ENCODE data around the gene COX5A. TPM values are rescaled to one million over a fixed set of nuclear protein-coding genes. Genes with fewer than 3 reads are reported as not detected.
A peak's percentile ranks its signal among the peaks of the same experiment; 100 is the strongest.
"Not testable (repeated sequence)": the region's sequence is repeated elsewhere in the genome, so short reads cannot be mapped to it uniquely, and the experiment has no call there.

Gene COX5A
- total RNA-seq, 1 donor from 2014 or later, result 71.7 TPM

DNA sequence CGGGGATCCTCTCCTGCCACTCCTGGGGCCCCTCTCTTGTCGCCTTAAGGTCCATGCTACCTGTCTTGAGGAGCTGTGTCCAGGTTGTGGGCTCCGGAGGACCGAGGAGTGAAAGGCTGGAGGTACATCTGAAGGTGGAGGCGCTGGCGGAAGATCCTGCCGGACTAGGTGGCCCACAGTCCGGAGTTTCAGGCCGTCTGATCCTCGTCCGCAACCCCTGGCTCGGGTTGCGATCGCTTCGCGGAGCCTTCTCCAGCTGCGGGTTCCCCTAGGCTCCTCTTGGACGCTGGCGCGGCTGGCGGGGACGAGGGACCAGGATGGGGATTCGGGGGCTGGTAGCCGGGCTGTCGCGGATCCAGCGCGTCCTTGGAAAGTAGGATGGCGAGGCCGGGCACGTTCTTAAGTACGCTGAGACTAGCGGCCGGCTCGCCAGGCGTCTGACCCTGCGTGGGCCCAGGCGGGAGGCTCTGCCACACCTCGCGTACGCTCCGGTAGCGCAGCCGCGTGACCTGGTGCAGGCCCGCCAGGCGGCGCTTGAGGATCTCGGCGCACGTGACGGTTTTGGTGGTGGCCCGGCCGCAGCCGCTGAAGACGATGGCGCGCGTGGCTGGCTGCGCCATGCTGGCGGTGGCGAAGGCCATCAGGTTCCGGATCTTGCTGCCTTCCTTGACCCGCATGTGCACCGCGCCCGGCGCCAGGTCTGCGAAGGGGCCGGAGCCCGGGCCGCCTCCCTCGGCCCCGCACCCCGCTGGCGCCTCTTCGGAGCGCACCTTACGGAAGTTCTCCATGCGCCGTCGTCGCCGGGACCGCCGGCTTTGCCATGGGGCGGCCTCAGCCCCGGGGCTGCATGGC, 18.1 kb upstream of the COX5A start:
- DNase-seq (ENCODE audit: low read depth), result no peak

DNA sequence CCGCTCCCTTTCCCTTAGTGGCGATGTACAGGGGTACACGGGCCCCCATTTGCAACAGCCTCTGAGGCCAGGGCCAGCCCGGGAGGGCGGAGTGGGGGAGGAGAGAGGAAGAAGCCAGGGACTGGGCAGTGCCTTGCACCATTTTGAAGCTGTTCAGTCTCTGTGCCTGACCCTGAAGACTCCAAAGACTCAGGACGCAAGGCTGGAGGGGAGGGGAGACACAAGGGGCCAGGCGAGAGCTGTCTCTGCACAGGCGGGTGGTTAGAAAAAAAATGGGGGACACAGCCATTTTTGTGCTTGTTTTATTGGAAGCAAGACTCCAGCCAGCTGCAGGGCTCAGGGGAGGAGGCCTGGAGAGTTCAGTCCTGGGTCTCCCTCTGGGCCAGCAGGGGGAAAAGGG, 17.1 kb upstream of the COX5A start:
- DNase-seq (ENCODE audit: low read depth), result no peak

DNA sequence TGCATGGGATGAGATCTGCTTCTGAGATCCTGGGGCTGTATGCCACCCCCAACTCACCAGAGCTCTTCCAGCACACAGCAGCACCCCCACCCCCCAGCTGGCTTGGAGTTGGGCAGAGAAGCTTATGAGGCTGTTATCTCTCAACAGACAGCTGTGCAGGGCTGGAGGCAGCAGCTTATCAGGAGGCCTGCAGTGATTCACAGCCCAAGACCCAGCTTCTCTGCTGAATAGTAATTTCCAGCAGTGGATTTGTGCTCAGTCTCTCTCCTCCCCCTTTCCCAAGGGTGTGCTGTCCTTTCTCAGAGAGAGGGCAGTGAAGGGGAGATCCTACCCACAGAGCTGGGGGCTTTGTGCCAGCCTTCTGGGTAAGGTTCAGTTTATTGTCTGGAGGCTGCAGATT, 16.6 kb upstream of the COX5A start:
- no peak for DNase-seq (ENCODE audit: low read depth)

DNA sequence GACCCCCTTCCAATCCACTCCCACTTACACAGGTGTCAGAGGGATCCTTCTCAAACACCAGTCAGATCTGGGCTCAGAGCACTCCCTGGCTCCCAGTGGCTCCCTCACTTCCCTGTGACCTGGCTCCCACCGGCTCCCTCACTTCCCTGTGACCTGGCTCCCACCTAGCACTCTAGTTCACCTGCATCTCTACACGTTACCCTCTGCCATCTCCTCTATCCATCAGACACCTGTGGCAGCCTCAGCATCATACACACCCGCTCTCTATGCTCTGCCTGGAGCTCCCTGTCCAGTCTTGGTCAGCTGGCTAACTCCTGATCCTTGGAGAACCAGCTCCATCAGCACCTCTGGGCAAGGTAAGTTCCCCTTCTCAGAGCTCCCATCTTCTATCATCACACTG, 13.1 kb upstream of the COX5A start:
- DNase-seq (ENCODE audit: low read depth), result no peak

DNA sequence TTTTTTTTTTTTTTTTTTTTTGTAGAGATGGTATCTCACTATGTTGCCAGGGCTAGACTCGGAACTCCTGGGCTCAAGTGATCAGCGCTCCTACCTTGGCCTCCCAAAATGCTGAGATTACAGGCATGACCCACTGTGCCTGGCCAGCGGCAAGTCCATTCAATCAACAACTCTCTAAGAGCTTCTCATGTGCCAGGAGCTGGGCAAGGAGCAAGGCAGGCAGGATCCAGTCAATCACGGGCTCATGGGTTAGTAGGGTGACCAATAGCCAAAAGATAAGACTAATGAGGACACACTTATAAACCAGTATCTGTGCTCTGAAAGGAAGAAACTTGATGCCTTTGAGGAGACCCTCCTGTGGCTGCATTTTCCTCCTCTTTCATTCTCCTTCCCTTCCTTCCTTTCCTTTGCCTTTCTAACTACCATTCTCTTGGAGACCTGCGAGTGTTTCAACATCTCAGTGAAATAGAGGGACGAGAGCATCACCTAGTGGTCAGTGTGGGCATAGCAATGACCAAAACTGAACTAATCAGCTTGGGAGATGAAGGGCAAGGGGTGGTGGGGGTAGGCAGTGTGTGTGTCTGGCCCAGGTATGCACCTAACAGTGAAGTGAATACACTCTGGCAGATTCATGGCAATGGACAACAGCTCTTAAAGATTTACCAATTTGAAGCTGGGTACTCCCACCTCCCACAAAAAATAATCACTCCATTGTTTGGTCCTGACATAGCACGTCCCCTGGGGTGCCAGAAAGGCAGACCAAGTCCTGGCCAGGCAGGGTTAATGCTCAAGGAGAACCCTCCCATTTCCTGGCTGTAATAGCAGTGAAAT, 12.4 kb upstream of the COX5A start:
- peak; percentile 66 for DNase-seq (ENCODE audit: low read depth)

DNA sequence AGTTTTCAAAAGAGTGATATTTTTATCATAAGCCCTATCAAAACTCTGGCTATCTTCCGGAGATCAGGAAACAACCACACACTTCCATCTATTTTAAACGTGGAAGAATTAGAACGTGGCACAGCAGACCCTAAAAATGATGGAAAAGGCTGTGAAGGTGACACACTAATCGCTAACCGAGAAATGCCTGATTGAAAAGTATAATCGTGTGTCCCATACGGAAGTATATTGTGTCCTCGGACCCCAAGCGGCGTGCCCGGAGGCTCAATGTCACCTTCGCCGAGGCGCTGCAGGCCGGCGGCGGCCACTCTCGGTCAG, 642 bp downstream of the COX5A start:
- no peak for DNase-seq (ENCODE audit: low read depth)

DNA sequence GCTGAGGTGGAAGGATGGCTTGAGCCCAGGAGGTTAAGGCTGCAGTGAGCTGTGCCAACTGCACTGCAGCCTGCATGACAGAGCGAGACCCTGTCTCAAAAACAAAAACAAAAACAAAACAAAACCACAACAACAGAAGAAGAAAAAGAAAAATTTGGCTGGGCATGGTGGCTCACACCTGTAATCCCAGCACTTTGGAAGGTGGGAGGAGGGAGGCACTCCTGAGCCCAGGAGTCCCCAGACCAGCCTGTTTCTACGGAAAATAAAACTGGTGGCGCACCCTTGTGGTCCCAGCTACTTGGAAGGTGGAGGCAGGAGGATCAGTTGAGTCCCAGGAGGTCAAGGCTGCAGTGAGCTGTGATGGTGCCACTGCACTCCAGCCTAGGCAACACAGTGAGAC, 2.7 kb downstream of the COX5A start:
- DNase-seq (ENCODE audit: low read depth), result not testable (repeated sequence)

DNA sequence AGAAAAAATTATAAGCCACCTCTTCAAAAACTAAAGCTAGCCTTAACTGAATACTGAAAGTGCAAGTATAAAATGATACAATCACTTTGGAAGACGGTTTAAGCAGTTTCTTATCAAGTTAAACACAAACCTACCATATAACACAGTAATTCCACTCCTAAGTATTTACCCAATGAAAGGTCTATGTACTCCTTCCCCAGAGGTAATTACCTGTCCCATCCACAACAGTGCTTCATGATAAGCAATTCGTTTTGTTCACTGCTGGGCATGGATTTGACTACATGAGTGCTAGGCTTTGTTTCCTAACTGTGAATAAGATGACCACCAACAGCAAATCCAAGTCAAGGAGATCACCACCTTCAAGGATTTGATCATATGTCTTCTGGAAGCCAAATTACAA, 4.3 kb downstream of the COX5A start:
- no peak for DNase-seq (ENCODE audit: low read depth)

DNA sequence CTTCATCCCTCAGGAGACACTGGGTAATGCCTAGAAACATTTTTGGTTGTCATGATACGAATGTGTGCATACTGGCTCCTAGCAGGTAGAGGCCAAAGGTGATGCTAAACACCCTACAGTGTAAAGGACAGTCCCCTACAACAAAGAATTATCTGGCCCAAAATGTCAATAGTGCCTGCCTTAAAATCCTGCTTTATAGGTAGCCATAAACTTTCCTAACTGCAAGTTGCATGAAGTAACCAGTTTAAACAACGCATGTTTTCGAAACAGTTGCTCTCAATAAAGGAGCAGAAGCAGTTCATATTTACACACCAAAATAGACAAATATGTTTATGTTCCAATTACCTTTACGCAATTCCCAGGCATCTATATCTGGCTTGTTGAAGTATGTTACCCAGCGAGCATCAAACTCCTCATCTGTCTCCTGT, 9.1 kb downstream of the COX5A start:
- no peak for DNase-seq (ENCODE audit: low read depth)

DNA sequence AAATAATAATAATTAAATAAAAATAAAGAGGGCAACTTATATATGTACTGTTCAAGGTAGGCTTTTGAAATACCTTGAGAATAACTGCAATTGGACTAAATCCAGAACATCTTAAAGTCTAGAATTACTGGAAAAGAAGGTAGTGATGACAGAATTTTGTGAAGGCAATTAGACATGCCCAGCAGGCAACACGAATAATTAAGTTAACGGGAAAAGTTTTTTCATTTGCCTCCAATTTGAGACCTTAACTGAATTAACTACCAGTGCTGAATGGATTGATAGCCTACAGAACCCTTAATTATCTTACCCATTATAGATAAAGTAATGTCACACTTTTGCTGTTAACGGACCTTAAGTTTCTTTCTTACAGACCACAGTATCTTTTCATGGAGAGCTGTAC, 13.3 kb downstream of the COX5A start:
- no peak for DNase-seq (ENCODE audit: low read depth)

DNA sequence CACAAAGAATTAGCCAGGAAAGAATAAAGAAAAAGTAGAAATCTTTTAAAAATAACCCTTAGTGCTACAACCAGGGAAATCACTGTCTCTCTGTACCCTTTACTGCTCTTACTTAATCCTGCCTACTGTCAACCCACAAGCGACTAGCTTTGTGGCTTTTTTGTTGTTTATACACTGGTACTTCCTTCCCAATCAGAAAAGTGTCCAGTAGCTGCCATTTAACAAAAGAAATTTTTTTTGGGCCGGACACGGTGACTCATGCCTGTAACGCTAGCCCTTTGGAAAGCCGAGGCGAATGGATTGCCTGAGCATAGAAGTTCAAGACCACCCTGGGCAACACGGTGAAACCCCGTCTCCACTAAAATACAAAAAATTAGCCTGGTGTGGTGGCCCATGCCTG, 17.4 kb downstream of the COX5A start:
- DNase-seq (ENCODE audit: low read depth), result no peak

DNA sequence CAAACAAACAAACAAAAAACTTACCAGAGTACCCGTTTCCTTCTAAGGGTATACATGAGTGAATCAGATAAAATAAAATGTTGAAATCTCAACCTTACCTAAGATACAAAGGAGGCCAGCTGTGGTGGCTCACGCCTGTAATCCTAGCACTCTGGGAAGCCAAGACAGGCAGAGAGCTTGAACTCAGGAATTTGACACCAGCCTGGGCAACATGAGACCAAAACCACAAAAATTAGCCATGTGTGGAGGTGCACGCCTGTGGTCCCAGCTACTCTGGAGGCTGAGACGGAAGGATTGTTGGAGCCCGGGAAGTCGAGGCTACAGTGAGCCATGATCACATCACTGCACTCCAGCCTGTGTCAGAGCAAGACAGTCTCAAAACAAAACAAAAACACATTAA, 20.2 kb downstream of the COX5A start:
- DNase-seq (ENCODE audit: low read depth), result no peak

DNA sequence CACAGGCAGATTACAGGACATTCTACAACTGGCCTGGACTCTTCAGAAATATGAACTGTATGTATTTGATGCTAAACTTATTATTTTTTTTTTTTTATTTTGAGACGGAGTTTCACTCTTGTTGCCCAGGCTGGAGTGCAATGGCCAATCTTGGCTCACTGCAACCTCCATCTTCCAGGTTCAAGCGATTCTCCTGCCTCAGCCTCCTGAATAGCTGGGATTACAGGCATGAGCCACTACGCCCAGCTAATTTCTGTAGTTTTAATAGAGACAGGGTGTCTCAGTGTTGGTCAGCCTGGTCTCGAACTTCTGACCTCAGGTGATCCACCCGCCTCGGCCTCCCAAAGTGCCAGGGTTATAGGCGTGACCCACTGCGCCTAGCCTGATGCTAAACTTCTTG, 24.1 kb downstream of the COX5A start:
- DNase-seq (ENCODE audit: low read depth), result not testable (repeated sequence)

DNA sequence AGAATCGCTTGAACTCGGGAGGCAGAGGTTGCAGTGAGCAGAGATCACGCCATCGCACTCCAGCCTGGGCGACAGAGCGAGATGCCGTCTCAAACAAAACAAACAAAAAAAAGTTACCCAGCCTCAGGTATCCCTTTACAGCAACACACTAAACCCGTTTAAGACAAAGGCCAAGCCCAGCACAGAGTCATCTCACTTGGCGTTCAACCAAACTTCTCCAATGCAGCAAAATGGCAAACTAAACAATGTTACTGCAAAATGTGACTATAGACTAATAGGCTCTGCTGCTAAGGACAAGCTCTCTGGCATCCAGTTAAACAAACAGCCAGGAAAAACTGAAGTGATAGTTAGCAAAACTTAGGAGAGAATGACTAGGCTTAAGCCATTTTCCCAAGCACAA, 24.8 kb downstream of the COX5A start:
- no peak for DNase-seq (ENCODE audit: low read depth)

DNA sequence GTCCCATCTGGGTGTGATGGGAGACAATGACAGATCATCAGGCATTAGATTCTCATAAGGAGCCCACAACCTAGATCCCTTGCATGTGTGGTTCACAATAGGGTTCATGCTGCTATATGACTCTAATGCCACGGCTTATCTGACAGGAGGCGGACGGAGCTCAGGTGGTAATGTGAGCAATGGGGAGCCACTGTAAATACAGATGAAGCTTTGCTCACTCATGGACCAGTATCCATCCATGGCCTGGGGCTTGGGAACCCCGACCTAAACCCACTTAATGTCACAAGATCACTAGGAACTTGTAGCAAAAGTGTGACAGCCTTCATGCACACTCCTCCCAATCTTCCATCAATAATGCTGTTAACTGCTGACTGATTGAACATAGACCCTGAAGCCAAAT, 29.2 kb downstream of the COX5A start:
- no peak for DNase-seq (ENCODE audit: low read depth)

DNA sequence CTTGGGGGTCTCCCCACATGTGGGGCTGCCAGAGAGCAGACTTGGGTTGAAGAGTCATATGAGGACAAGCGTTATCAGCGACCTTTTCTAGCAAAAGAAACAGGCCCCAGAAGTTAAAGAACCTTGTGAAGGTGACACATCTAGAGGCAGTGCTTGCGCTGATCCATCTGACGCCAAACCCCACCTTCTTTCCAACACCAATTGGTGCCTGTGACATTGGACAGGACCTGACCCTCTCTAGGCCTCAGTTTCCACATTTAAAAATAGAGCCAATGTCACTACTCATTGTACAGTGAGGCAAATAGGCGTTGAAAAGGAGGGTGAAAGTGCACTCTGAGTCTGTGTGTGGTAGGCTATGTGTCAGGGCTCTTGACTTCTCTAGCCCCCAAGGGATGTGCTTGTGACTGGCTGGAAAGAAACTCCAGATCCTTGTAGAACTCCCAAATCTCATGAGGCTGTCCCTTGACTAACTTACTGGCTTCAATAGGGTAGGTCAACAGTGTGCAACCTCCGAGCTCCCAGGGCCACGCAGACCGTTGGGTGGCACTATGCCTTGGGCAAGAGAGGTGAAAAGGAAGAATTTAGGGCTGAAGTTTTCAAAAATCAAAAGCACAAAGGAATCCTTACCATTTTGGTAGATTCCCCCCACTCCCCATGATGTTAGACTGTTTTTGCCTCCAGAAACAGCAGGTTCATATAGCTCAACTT, 30.6 kb downstream of the COX5A start:
- DNase-seq (ENCODE audit: low read depth), result no peak

DNA sequence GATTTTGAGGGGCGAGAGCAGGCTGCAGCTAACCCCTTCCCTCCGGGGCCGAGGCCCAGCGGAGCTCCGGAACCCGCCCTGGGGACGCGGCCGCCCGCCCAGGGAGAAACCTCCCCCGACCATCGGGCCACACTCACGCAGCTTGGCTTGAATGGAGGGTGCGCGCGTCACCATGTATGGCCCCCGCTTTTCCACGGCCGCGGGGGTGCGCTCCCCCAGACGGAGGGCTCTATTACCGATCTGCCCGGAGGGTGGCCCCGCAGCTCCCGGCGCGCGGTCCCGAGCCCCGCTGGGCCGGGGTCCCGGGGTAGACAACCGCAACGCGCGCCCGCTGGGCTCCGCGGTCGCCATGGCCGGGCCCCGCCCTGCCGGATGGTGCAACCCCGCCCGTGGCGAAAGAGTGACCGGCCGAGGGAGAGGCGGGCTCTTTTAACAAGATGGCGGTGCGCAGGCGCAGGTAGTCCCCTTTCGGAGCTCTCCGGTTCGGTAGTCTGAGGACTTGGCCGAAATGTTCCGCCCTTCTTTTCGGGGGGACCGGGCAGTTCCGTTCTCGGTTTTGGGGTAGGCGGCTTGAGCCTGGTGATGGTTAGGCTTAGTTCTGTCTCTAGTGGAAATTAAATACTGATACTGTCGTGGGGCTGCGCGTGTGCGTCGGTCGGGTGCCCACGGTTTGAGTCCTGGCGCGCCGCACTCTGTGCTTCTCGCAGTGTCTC, 31.3 kb downstream of the COX5A start, which contains the start of gene FAM219B:
TSS of gene FAM219B (minus strand) at position 402 of the 713 bp plus-strand sequence. CDS start at position 351, 51 bp downstream.
- peak; percentile 71 for DNase-seq (ENCODE audit: low read depth)

DNA sequence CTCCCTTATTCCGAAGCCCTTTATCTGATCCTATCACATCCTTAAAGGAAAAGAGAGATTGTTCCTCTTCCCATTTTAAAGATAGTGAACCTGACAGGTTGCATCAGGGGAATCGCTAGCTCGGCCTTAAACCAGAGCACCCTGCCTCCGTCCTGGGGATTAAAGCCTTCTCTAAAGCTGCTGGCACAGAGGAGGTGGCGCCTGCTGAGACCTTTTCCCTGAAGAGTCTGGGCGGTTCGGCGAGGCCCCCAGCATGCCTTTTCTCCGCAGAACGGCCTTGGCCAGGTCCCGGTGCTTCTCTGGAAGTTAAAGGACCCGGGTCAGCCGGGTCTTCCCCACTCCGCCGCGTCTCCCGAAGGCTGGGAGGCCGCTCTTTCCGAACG, 31.8 kb downstream of the COX5A start:
- peak; percentile 10 for DNase-seq (ENCODE audit: low read depth)

DNA sequence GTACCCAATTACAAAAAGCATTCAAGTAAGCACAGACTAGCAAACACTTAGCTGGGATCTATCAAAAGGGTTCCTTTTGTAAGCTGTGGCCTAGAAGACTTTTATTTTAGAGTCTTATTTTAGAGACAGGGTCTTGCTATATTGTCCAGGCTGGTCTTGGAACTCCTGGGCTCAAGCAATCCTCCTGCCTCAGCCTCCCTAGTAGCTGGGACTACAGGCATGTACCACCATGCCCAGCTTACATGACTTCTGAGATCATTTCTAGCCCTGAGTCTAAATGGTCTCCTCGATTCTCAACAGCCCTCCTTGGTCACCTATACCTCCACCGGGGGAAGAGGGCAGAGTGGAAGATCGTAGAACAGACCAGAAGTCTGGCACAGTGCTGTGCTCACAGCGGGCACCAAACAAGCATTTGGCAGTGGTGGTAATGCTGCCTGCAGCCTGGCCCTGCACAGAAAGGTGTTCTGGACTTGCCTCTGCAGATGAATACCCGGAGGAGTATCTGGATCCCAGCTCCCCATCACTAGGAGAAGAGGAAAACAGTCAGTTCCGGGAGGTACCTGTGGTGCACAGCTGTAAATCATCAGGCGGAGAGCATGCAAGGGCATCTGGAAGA, 33.6 kb downstream of the COX5A start:
- no peak for DNase-seq (ENCODE audit: low read depth)

DNA sequence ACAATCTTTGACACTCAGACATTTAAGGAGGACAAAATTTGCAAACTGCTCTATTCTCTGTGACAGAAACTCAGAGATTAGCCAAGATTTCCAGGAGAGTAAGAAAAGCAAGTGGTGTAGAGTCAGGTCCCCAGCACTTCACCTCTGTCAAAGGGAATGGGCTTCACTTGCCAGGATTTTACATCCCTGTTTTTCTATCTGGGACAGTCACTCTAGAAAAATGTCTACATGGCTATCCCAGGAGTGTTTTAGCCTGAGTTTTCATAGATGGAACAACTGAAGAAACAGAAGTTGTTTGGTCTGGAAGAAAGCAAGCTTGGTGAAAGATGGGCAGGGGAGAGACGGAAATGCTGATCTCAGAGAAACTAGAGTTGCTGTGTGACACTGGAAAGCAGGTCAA, 34.2 kb downstream of the COX5A start:
- DNase-seq (ENCODE audit: low read depth), result no peak

DNA sequence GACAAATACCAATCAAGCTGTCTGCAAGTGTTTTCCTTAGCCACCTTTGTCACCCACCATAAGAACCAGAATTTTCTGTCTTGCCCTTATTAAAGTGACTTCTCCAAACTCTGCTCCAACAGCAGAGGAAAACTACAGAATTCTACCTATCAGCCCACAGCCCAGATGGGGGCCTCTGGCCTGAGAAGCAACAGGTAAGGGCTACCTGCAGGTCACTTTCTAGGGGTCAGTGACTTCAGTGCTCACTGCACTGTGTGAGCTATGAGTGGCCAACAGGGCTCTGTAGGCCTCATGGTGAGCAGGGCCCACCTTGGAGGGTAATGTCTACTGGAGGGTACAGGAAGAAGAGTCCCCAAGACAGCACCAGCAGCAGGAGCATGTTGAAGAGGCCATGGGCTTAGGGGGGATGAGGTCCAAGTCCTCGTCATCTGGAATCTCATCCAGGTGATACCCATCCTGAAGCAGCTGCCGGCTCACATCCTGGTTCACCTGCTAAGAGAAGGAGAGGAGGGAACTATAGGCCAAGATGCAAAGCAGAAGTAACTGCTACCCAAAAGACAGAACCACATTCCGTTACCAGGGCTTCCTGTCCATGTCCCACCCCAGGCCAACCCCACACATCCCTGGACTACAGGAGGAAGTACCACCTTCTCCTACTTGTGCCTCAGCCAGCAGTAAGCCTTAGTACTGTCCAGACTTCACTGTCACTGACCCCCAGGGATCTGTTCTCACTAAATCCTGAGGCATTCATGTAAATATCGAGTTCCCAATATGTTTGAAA, 35.4 kb downstream of the COX5A start:
- DNase-seq (ENCODE audit: low read depth), result no peak
